Natural killer cell (primary cell): ENCODE measurements around the gene TSPAN6. TPM values are rescaled to one million over a fixed set of nuclear protein-coding genes. Genes with fewer than 3 reads are reported as not detected.

Source experiments
- ATAC-seq, 3 donors: fragments of 150-1000 bp in 2 of 3; fragments of 200-7000 bp in 1 of 3; cut with Tn5 transposase; 1 replicate in 1 of 3; 2 replicates in 2 of 3; pipeline ENCODE4 v1.10.0; 2021; ENCODE audit warnings: mild to moderate bottlenecking in 2 of 3, moderate library complexity in 2 of 3
- DNase-seq, 2 donors: peaks; one replicate each; pipeline versions ENCODE4 v3.0.0 to v3.0.0-alpha.2; 2013 to 2021; ENCODE audit warnings: mixed read lengths in 1 of 2
- H3K27ac ChIP-seq: one replicate; pipeline ENCODE4 v1.5.1; 2013; ENCODE audit warnings: mild to moderate bottlenecking, low read length
- H3K27me3 ChIP-seq: one replicate; pipeline ENCODE4 v1.6.1; 2013; ENCODE audit warnings: low read length; ENCODE audit not compliant: control insufficient read depth, insufficient read depth
- H3K36me3 ChIP-seq: one replicate; pipeline ENCODE4 v1.6.1; 2013; ENCODE audit warnings: low read length; ENCODE audit not compliant: control insufficient read depth, insufficient read depth
- H3K4me1 ChIP-seq: one replicate; pipeline ENCODE4 v1.6.1; 2013; ENCODE audit warnings: low read length; ENCODE audit not compliant: control insufficient read depth, insufficient read depth
- H3K4me3 ChIP-seq: one replicate; pipeline ENCODE4 v1.5.1; 2013; ENCODE audit warnings: low read length
- H3K9me3 ChIP-seq: one replicate; pipeline ENCODE4 v1.6.1; 2013; ENCODE audit warnings: low read length; ENCODE audit not compliant: control insufficient read depth, insufficient read depth
- H3K27ac Mint-ChIP-seq, 2 donors: one replicate each; pipeline ENCODE4 v1.8.0; 2022; ENCODE audit warnings: mild to moderate bottlenecking in 2 of 2, mixed read lengths in 2 of 2, moderate library complexity in 1 of 2
- H3K27me3 Mint-ChIP-seq, 2 donors: one replicate each; pipeline ENCODE4 v1.8.0; 2022; ENCODE audit warnings: low read depth in 2 of 2, mixed read lengths in 2 of 2
- H3K36me3 Mint-ChIP-seq: one replicate; pipeline ENCODE4 v1.8.0; 2022; ENCODE audit warnings: mixed read lengths
- H3K4me1 Mint-ChIP-seq, 2 donors: one replicate each; pipeline ENCODE4 v1.8.0; 2022; ENCODE audit warnings: mixed read lengths in 2 of 2
- H3K4me3 Mint-ChIP-seq: one replicate; pipeline ENCODE4 v1.8.0; 2022; ENCODE audit warnings: mild to moderate bottlenecking, moderate library complexity, mixed read lengths
- H3K9me3 Mint-ChIP-seq, 2 donors: one replicate each; pipeline ENCODE4 v1.8.0; 2022; ENCODE audit warnings: mixed read lengths in 2 of 2
- CTCF ChIP-seq: fragments of 200-600 bp; IDR thresholded peaks from one replicate; pipeline ENCODE4 v1.8.0; 2022; ENCODE audit warnings: antibody characterized with exemption
- WGBS: methylation state at CpG from one replicate; pipeline ENCODE4 v1.1.7; 2013; ENCODE audit warnings: missing lambda C conversion rate; ENCODE audit not compliant: insufficient coverage; 5-methylcytosine and 5-hydroxymethylcytosine counted together
- intact Hi-C: fragments of 100-400 bp; cut with micrococcal nuclease; formaldehyde crosslinking; loops from one replicate; pipeline ENCODE4 v1.14.2; 2022
- total RNA-seq, 4 donors: library from RNA; stranded (reverse); fragments of 120-200 nt in 1 of 4; gene quantifications; one replicate each; pipeline versions ENCODE4 v1.2.3 to v1.2.4, GENCODE V29; 2013 to 2022

The TSPAN6 gene
- total RNA-seq, 3 donors from 2014 or later (not counting 1 experiment from before 2014, with no cell fraction given) = not detected

DNA sequence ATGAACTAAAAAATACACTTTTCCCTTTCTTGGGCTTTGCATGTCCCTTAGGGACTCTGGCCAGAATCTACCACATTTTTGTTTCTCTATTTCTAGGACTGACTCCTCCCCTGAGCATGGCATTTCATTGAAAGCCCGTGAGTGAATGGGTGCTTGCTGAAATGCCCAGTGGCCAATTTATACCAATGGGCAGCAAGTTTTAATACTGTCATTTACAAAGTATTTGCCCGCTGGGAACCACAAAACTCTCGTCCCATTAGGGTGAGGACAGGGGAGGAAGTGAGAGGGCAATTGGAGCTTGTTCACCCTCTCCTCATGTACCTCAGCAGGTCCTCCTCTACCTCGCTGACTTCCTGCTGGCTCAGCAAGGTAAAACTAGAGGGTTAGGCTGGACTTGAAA is 8.5 kb upstream of the TSPAN6 start:
- ATAC-seq (no peak), DNase-seq (no peak)
- H3K27me3 Mint-ChIP-seq = peaks cover 13 to 14% of the 10 kb centered on the region in 2 donors
- 92% methylated on average over 2 of the region's 4 CpGs for WGBS
- H3K4me3 ChIP-seq = no peak overlapping the region
- H3K27me3 ChIP-seq = no peaks in the 10 kb centered on the region
- no peak overlapping the region for H3K27ac Mint-ChIP-seq
- TF ChIP-seq CTCF = no peak
- H3K36me3 Mint-ChIP-seq = no peaks in the 10 kb centered on the region
- no peaks in the 10 kb centered on the region for H3K4me1 Mint-ChIP-seq
- intact Hi-C loops = no loop called here
- H3K9me3 Mint-ChIP-seq = peaks cover 0 to 2% of the 10 kb centered on the region in 2 donors
- H3K4me1 ChIP-seq = no peaks in the 10 kb centered on the region
- H3K4me3 Mint-ChIP-seq = no peak overlapping the region
- H3K36me3 ChIP-seq = no peaks in the 10 kb centered on the region
- H3K9me3 ChIP-seq = no peaks in the 10 kb centered on the region
- no peak overlapping the region for H3K27ac ChIP-seq

DNA sequence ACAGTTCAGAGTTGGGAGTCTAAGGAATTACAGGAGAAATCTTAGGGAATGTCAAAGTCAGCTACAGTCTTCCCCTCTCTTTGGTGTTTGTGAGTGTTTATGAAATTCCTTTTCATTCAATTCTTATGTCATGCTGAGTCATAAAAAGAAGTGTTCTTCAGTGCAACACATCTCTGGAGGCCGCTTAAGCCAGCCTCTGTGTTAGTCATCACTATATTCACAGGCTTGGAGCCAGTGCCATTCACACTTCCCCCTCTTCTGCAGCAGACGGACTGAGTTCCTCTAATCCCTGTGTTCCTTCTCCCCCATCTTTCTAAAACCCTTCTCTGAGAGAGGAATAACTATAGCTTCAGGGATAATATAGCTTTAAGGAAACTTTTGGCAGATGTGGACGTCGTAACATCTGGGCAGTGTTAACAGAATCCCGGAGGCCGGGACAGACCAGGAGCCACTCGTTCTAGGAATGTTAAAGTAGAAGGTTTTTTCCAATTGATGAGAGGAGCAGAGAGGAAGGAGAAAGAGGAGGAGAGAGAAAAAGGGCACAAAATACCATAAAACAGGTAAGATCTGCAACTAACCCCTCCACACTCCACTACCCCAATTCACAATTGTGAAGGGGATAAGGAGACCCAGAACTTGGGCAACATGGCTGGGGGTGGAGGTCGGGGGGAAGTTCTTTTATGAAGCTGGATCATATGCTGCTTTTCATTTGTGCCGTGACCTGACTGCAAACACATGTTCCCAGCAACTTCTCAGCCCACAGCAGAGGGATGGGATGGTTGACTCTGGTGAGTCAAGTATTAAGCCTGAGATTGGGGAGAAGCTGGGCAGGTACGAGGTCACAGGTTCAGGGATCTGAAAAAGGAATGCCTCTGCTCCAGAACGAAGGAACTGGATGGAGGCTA is 7.6 kb upstream of the TSPAN6 start, which contains the start of gene SRPX2:
SRPX2 (plus strand) TSS at position 244 of the 905 bp plus-strand sequence. CDS start 2,124 bp downstream, outside the sequence.
- DNase-seq = no peak
- intact Hi-C loops = no loop called here
- Mint-ChIP-seq H3K27me3 (peaks cover 20 to 22% of the 10 kb centered on the region in 2 donors), H3K4me3 (no peak within 1 kb of the TSS), H3K9me3 (peaks cover 0 to 2% of the 10 kb centered on the region in 2 donors), H3K4me1 (no peaks in the 10 kb centered on the region), H3K27ac (no peak within 1 kb of the TSS), H3K36me3 (no peaks in the 10 kb centered on the region)
- Histone ChIP-seq H3K36me3 (no peaks in the 10 kb centered on the region), H3K9me3 (no peaks in the 10 kb centered on the region), H3K4me3 (no peak within 1 kb of the TSS), H3K4me1 (no peaks in the 10 kb centered on the region), H3K27me3 (no peaks in the 10 kb centered on the region), H3K27ac (no peak within 1 kb of the TSS)
- ATAC-seq = no peak
- 75% methylated on average over 7 of the region's 11 CpGs for WGBS
- TF ChIP-seq CTCF = no peak

- H3K27me3 Mint-ChIP-seq = peaks cover 20 to 22% of the 10 kb centered on the region in 2 donors
- no peaks in the 10 kb centered on the region for H3K4me1 Mint-ChIP-seq
- no peak overlapping the region for H3K27ac Mint-ChIP-seq
- Histone ChIP-seq H3K27me3 (no peaks in the 10 kb centered on the region), H3K9me3 (no peaks in the 10 kb centered on the region), H3K36me3 (no peaks in the 10 kb centered on the region), H3K4me3 (no peak overlapping the region), H3K4me1 (no peaks in the 10 kb centered on the region), H3K27ac (no peak overlapping the region)
- no peaks in the 10 kb centered on the region for H3K36me3 Mint-ChIP-seq
- H3K4me3 Mint-ChIP-seq = no peak overlapping the region
- no peak for TF ChIP-seq CTCF
- 95% methylated on average over 9 of the region's 11 CpGs for WGBS
- DNase-seq (no peak), ATAC-seq (no peak)
- peaks cover 0 to 2% of the 10 kb centered on the region in 2 donors for H3K9me3 Mint-ChIP-seq
- intact Hi-C loops = no loop called here
These were observed 6.6 kb upstream of the TSPAN6 start for GRCh38 chrX:100643212-100643611.
